Activated T-helper 1 cell treated with anti-CD3 and anti-CD28 coated beads, Interleukin-12 subunit alpha, Interleukin-12 subunit beta, Interleukin-2, Interleukin-4 antibody, amounts not matched to agents 30 ng/mL and 10 ng/mL and 1 ng/mL, durations not matched to agents 14 hours and 24 hours and 36 hours (primary cell): ENCODE data around the gene PITHD1. TPM values are rescaled to one million over a fixed set of nuclear protein-coding genes. Genes with fewer than 3 reads are reported as not detected.
"Not testable (repeated sequence)": the region's sequence is repeated elsewhere in the genome, so short reads cannot be mapped to it uniquely, and the experiment has no call there.

Source experiments
- DNase-seq: peaks from one replicate; pipeline ENCODE4 v3.0.0; 2021; ENCODE audit warnings: low spot score
- H3K27ac Mint-ChIP-seq: one replicate; pipeline ENCODE4 v1.8.0; 2021; ENCODE audit warnings: mild to moderate bottlenecking, mixed read lengths
- H3K27me3 Mint-ChIP-seq: one replicate; pipeline ENCODE4 v1.8.0; 2022; ENCODE audit warnings: mild to moderate bottlenecking, moderate library complexity, mixed read lengths; ENCODE audit not compliant: insufficient read depth
- H3K36me3 Mint-ChIP-seq: one replicate; pipeline ENCODE4 v1.8.0; 2021; ENCODE audit warnings: low read depth, mixed read lengths
- H3K4me1 Mint-ChIP-seq: one replicate; pipeline ENCODE4 v1.8.0; 2021; ENCODE audit warnings: low read depth, mixed read lengths
- H3K4me3 Mint-ChIP-seq: one replicate; pipeline ENCODE4 v1.8.0; 2021; ENCODE audit warnings: mild to moderate bottlenecking, moderate library complexity, mixed read lengths
- H3K9me3 Mint-ChIP-seq: one replicate; pipeline ENCODE4 v1.8.0; 2021; ENCODE audit warnings: mixed read lengths
- intact Hi-C: fragments of 100-400 bp; cut with micrococcal nuclease; formaldehyde crosslinking; loops from one replicate; pipeline ENCODE4 v1.15.1; 2024
- total RNA-seq: library from RNA; stranded (reverse); gene quantifications from 2 replicates; pipeline ENCODE4 v1.2.3, GENCODE V29; 2022

PITHD1 gene
- total RNA-seq, 1 donor from 2014 or later = 83.4 TPM

DNA sequence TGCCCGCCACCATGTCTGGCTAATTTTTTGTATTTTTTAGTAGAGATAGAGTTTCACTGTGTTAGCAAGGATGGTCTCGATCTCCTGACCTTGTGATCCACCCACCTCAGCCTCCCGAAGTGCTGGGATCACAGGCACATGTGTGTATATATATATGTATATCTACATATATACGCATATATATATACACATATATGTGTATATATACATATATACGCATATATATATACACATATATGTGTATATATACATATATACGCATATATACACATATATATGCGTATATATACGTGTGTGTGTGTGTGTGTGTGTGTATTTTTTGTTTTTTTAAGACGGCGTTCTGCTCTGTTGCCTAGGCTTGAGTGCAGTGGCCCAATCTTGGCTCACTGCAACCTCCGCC lies 4.9 kb downstream of the PITHD1 start:
- DNase-seq, intact Hi-C loops, H3K27ac Mint-ChIP-seq, H3K27me3 Mint-ChIP-seq, H3K9me3 Mint-ChIP-seq, H3K4me3 Mint-ChIP-seq: not testable (repeated sequence)
- H3K36me3 Mint-ChIP-seq = peaks cover 52% of the 10 kb centered on the region
- peaks cover 23% of the 10 kb centered on the region for H3K4me1 Mint-ChIP-seq

DNA sequence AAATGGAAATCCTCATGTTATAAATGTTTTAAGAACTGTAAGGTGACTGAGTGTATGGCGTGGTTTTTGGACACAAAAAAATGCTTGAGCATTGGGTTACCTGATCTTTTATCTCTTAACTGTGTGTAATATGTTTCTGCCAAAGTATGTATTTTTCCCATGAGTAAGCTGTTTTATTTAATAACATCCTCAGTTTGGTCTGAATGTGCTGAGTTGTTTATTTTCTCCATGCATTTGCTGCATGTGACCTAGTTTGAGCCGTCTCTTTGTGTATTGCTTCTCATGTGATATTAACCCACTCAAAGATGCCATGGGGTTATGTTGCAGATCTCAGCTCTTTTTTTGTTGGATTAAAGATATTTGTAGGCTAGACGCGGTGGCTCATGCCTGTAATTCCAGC lies 6.6 kb downstream of the PITHD1 start:
- peaks cover 11% of the 10 kb centered on the region for H3K4me1 Mint-ChIP-seq
- no peak for DNase-seq
- intact Hi-C loops = no loop called here
- no peak overlapping the region for H3K27ac Mint-ChIP-seq
- H3K36me3 Mint-ChIP-seq = peaks cover 50% of the 10 kb centered on the region
- no peak overlapping the region for H3K4me3 Mint-ChIP-seq
- H3K9me3 Mint-ChIP-seq = no peaks in the 10 kb centered on the region
- no peaks in the 10 kb centered on the region for H3K27me3 Mint-ChIP-seq

DNA sequence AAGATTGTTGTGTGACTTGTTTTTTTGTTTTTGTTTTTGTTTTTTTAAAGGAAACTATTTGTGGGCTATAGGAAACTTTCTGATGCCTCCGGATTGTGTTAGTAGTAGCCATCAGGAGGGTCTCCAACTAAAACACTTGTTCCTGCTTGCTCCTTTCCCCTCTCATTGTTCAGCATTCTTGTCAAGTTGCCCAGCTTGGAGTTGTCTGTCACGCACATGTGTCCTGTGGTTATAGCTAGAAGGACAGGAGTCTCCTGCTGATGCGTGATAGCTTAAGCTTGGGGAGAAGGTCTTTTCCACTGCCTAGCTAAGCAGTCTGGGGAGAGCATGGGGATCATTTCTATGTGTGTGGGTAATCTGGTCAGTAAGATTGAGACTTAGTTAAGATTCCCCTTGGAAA lies 9.5 kb downstream of the PITHD1 start:
- DNase-seq = no peak
- Mint-ChIP-seq H3K4me1 (peaks cover 16% of the 10 kb centered on the region), H3K36me3 (peaks cover 45% of the 10 kb centered on the region), H3K27ac (no peak overlapping the region), H3K4me3 (no peak overlapping the region), H3K9me3 (no peaks in the 10 kb centered on the region), H3K27me3 (no peaks in the 10 kb centered on the region)
- intact Hi-C loops = no loop called here

DNA sequence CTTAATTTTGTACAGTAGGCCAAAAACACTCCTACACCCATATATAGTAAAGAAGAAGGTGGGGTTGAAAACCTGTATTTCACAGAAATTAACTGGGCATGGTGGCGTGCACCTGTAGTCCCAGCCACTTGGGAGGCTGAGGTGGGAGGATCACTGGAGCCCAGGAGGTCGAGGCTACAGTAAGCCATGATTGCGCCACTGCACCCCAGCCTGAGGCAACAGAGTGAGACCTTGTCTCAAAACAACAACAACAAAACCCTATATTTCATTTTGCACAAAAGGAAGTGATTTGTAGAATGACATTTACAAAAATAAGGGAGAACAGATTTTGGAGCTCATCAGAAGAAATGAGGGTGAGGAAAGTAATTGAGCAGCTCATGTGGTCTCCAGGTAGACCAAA lies 10.5 kb downstream of the PITHD1 start:
- peaks cover 45% of the 10 kb centered on the region for H3K36me3 Mint-ChIP-seq
- H3K9me3 Mint-ChIP-seq = no peaks in the 10 kb centered on the region
- DNase-seq = no peak
- peaks cover 16% of the 10 kb centered on the region for H3K4me1 Mint-ChIP-seq
- H3K27me3 Mint-ChIP-seq = no peaks in the 10 kb centered on the region
- peak overlapping the region; percentile 42 for H3K4me3 Mint-ChIP-seq
- H3K27ac Mint-ChIP-seq = no peak overlapping the region
- intact Hi-C loops = no loop called here

DNA sequence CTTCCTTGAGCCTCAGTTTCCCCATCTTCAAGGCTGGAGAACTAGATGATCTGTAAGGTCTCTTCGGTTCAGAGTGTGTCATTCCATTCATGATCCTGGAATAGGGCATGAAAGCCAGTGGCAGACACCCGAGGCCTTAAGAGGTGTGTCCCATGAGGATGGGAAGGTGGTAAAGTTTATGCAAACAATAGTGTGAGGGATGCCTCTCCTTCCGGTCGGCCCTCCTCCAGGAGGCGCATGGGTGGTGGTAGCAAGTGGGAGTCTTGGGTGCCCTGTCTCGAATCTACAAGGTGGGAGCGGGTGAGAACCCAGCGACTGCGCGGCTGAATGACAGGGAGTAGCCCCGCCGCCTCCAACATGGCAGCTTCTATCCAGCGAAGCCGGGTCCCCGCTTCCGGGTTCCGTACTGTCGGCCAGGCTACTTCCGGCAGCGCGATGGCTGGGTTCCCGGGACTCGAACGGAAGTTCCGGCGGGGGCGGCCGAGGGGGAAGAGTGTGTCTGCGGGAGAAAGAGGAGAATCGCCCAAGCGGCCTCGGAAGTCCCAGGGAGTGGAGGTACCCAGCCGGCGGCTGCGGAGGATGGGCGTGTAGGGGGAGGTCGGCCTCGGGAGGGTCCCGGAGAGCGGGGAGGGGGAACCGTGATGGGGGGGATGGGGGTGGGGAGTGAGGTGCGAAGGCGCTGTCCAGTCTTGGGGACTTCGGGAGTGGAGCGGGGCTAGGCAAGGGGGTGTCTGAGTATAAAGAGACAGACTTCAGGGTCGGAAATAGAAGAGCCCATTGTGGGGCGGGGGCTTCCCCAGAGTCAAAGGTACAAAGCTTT lies 12.7 kb downstream of the PITHD1 start, which contains the start of gene LYPLA2:
Gene LYPLA2 (plus strand): TSS at position 450 of the 820 bp plus-strand sequence. CDS start 1,538 bp downstream, outside the sequence.
- H3K27ac Mint-ChIP-seq = peak within 1 kb of the TSS; percentile 94
- peak within 1 kb of the TSS; percentile 100 for H3K4me3 Mint-ChIP-seq
- peak; percentile 85 for DNase-seq
- H3K9me3 Mint-ChIP-seq = no peaks in the 10 kb centered on the region
- no peaks in the 10 kb centered on the region for H3K27me3 Mint-ChIP-seq
- intact Hi-C loops = loop anchor here (1.0 to 2.0 kb wide), 3 partner anchors 9 to 18 kb away; partner anchors contain the start of genes GALE and PITHD1
- peaks cover 35% of the 10 kb centered on the region for H3K36me3 Mint-ChIP-seq
- H3K4me1 Mint-ChIP-seq = peaks cover 16% of the 10 kb centered on the region

DNA sequence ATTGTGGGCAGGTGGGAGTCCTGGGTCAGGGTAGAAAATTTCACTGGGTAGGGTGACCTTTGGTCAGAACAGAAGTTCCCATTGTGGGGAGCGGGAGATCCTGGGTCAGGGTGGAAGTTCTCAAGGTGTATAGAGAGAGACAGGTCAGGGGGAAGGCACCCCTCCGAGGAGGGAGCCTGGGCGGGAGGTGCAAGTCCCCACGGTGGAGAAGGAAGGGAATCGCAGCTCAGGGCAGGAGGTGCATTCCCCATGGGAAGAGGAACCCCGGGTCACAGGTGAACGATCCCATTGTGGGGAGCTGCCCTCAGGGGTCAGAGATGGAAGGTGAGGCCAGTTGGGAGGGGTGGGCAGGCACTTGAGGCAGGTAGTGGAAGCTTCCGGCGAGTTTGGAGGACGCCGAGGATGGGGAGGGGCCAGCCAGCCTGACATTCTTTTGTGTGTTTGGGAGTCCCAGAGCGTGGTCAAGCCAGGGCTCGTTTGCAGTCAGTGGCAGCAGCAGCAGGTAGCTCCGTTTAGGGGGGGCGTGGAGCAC lies 13.4 kb downstream of the PITHD1 start:
- Mint-ChIP-seq H3K27me3 (no peaks in the 10 kb centered on the region), H3K9me3 (no peaks in the 10 kb centered on the region), H3K4me3 (peak overlapping the region; percentile 100), H3K27ac (peak overlapping the region; percentile 94), H3K36me3 (peaks cover 31% of the 10 kb centered on the region), H3K4me1 (peaks cover 16% of the 10 kb centered on the region)
- DNase-seq = no peak
- intact Hi-C loops = loop anchor here (1.0 to 2.0 kb wide), 3 partner anchors 9 to 19 kb away; partner anchors contain the start of genes GALE and PITHD1

DNA sequence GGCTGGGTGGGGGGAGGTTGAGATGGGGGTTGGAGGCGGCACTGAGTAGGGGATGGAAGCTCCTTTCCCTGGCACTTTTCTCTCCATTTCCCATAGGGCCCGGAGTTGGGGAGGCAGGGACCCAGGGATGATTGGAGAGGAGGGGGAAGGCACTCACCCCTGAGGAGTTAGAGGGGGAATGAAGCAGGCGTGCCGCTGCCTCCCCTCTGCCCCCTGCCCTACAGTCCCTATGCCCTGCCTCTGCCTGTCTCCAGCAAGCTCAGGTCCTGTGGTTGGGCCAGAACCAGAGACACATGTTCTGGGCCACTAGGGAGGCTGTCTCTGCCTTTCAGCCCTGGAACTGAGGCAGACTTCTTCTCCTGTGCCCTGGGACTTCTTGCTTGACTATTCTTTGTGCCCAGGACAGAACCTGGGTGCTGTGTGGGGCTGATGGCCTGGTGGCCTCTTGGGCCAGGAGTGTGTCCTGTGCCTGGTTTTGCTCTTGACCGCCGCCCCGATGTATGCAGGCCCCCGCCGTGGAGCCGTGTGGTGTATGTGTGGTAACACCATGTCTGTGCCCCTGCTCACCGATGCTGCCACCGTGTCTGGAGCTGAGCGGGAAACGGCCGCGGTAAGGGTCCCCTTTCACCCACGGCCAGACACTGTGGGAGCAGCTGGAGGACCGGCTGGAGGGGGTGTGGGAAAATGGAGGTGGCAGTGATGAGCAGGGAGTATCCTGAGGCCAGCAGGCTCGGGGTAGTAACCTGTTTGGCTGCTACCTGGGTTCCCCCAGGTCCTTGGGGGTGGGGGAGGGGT lies 14.1 kb downstream of the PITHD1 start:
- H3K36me3 Mint-ChIP-seq = peaks cover 28% of the 10 kb centered on the region
- peaks cover 16% of the 10 kb centered on the region for H3K4me1 Mint-ChIP-seq
- H3K27me3 Mint-ChIP-seq = no peaks in the 10 kb centered on the region
- DNase-seq = no peak
- no peaks in the 10 kb centered on the region for H3K9me3 Mint-ChIP-seq
- peak overlapping the region; percentile 100 for H3K4me3 Mint-ChIP-seq
- peak overlapping the region; percentile 94 for H3K27ac Mint-ChIP-seq
- intact Hi-C loops = no loop called here

DNA sequence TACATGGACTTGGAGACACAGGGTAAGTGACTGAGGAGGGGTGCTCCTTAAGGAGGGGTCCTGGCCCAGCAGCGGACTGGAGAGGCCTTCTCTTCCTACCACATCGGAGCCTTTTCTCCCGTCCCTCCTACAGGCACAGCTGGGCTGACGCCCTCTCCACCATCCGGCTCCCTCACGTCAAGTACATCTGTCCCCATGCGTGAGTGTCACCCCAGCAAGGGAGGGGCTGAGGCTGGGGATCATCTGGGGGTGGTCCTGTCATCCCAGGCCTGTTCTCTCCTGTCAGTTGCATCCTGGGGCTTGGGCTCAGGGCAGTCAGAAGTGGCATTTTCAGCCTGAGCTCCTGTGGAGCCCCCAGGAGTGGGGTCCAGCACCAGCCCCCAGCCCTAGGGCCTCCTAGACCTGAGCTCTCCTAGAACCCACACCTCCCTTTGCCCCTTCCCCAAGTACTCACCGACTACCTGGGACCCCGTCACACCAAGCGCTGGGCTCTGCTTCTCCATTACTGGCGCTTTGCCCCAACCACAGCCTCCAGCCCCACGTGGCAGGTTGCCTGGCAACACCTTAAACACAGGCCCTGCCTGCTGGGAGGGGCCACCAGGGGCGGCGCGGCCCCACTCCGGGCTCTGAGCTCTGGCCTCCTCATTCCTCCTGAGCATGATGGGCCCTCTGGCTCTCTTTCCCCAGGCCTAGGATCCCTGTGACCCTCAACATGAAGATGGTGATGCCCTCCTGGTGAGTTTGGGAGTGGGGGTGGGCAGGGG lies 15.0 kb downstream of the PITHD1 start:
- Mint-ChIP-seq H3K27me3 (no peaks in the 10 kb centered on the region), H3K36me3 (peaks cover 19% of the 10 kb centered on the region), H3K9me3 (no peaks in the 10 kb centered on the region), H3K4me3 (peak overlapping the region; percentile 45), H3K4me1 (peaks cover 16% of the 10 kb centered on the region), H3K27ac (peak overlapping the region; percentile 18)
- intact Hi-C loops = no loop called here
- DNase-seq = no peak

DNA sequence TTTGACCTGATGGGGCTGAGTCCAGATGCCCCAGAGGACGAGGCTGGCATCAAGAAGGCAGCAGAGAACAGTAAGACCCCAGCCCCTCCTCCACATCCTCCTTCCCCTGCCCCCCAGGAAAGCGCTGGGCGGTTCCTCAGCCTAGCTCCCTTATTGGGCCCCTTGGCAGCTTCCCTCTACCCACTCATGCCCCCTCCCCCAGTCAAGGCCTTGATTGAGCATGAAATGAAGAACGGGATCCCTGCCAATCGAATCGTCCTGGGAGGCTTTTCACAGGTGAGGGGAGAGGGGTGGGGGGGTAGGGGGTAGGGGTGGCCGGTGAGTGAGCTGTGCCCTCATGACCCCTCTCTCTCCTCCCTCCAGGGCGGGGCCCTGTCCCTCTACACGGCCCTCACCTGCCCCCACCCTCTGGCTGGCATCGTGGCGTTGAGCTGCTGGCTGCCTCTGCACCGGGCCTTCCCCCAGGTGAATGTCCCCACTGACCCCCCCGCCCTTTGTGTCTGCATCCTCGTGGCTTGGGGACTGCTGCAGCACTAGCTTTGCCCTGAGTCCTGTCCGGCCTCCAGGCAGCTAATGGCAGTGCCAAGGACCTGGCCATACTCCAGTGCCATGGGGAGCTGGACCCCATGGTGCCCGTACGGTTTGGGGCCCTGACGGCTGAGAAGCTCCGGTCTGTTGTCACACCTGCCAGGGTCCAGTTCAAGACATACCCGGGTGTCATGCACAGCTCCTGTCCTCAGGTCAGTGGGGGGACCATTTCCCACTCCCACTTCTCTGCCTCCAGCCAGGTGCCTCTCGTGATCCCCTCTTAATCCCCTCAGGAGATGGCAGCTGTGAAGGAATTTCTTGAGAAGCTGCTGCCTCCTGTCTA lies 15.9 kb downstream of the PITHD1 start:
- H3K36me3 Mint-ChIP-seq = peaks cover 19% of the 10 kb centered on the region
- H3K27me3 Mint-ChIP-seq = no peaks in the 10 kb centered on the region
- no peak for DNase-seq
- H3K27ac Mint-ChIP-seq = no peak overlapping the region
- no peaks in the 10 kb centered on the region for H3K9me3 Mint-ChIP-seq
- H3K4me3 Mint-ChIP-seq = peak overlapping the region; percentile 11
- H3K4me1 Mint-ChIP-seq = peaks cover 16% of the 10 kb centered on the region
- intact Hi-C loops = no loop called here

DNA sequence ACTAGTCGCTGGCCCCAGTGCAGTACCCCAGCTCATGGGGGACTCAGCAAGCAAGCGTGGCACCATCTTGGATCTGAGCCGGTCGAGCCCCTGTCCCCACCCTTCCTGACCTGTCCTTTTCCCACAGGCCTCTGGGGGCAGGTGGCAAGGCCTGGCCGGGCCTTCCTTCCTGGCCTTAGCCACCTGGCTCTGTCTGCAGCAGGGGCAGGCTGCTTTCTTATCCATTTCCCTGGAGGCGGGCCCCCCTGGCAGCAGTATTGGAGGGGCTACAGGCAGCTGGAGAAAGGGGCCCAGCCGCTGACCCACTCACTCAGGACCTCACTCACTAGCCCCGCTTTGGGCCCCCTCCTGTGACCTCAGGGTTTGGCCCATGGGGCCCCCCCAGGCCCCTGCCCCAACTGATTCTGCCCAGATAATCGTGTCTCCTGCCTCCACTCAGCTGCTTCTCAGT lies 16.5 kb downstream of the PITHD1 start:
- H3K36me3 Mint-ChIP-seq = peaks cover 19% of the 10 kb centered on the region
- H3K27me3 Mint-ChIP-seq, H3K27ac Mint-ChIP-seq, H3K9me3 Mint-ChIP-seq, H3K4me3 Mint-ChIP-seq, DNase-seq, intact Hi-C loops: not testable (repeated sequence)
- peaks cover 23% of the 10 kb centered on the region for H3K4me1 Mint-ChIP-seq

DNA sequence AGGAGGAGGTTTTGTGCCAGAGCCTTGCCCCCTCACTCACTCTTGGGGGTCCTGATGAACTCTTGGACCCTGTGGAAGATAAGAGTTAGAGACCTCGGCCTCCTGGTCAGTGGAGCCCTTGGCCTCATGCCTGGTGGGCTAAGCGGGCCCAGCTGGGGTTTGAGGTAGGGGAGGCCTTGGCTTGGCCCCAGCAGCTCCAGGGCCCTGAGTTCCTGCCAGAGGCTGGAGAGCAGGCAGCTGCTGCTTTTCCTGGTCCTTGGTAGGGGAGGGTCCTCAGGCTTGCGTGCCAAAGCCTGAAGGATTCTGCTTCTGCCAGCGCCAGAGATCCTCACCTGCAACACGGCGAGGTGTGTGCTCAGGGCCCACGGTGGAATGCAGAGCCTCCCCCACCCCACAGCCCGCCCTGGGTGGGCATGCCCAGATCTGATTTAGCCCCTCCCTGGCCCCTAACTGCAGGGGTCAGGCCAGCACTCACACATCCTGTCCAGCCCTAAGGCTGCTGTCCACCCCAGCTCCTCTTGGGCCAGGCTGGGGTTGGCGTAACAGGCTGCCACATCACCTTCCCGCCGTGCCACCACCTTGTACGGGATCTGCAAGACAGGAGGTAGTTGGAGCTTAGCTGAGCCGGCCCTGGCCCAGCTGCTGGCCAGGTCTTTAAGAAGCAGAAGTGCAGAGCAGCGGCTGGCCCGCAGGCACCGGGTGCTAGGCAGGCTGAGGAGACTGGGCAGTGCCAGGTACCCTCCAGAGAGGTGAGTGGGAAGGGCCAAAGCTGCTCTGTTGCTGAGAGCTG lies 17.7 kb downstream of the PITHD1 start:
- peaks cover 19% of the 10 kb centered on the region for H3K36me3 Mint-ChIP-seq
- intact Hi-C loops = no loop called here
- no peak overlapping the region for H3K27ac Mint-ChIP-seq
- no peak overlapping the region for H3K4me3 Mint-ChIP-seq
- no peak for DNase-seq
- H3K4me1 Mint-ChIP-seq = peaks cover 17% of the 10 kb centered on the region
- no peaks in the 10 kb centered on the region for H3K9me3 Mint-ChIP-seq
- peaks cover 2% of the 10 kb centered on the region for H3K27me3 Mint-ChIP-seq
